B cell (primary cell): ENCODE data around the gene ARHGAP31. TPM values are rescaled to one million over a fixed set of nuclear protein-coding genes. Genes with fewer than 3 reads are reported as not detected.

Source experiments
- ATAC-seq: fragments of 200-7000 bp; cut with Tn5 transposase; one replicate; pipeline ENCODE4 v1.10.0; 2021; ENCODE audit warnings: low read depth, mild to moderate bottlenecking, moderate number of reproducible peaks, moderate library complexity
- CTCF ChIA-PET: fragments of 350-600 bp; sonication (Branson Sonifier 250); formaldehyde crosslinking; loops from one replicate; lab custom pipeline; 2021; ENCODE audit warnings: antibody characterized with exemption, inconsistent platforms; lab: Charles Lee
- POLR2A ChIA-PET: fragments of 350-600 bp; sonication (Branson Sonifier 250); formaldehyde crosslinking; loops from one replicate; lab custom pipeline; 2021; ENCODE audit warnings: antibody characterized with exemption; lab: Charles Lee
- DNase-seq: peaks from one replicate; pipeline ENCODE4 v3.0.0; 2013
- H2AFZ ChIP-seq: 2 replicates; pipeline ENCODE4 v1.6.1; 2012; ENCODE audit warnings: mild to moderate bottlenecking, low read depth, low read length; ENCODE audit not compliant: insufficient read depth, poor library complexity, severe bottlenecking
- H3K27ac ChIP-seq, 2 donors: 1 replicate in 1 of 2; 2 replicates in 1 of 2; pipeline ENCODE4 v1.5.1; 2012 to 2013; ENCODE audit warnings: low read length in 2 of 2, mild to moderate bottlenecking in 2 of 2, moderate library complexity in 1 of 2
- H3K27me3 ChIP-seq, 4 experiments: fragments of 200-600 bp in 1 of 4; sonication (generic) in 1 of 4; replicated peaks in 1 of 4; 1 replicate in 2 of 4; 2 replicates in 2 of 4; pipeline versions ENCODE4 v1.6.1 to v1.7.0; 2013 to 2016; ENCODE audit warnings: low read length in 3 of 4, mild to moderate bottlenecking in 2 of 4, mixed read lengths in 1 of 4, moderate library complexity in 1 of 4; ENCODE audit not compliant: insufficient read depth in 4 of 4, control insufficient read depth in 3 of 4; ENCODE audit errors: control extremely low read depth in 1 of 4
- H3K36me3 ChIP-seq, 2 experiments: replicated peaks in 1 of 2; 1 replicate in 1 of 2; 2 replicates in 1 of 2; pipeline versions ENCODE4 v1.6.1 to v1.7.1; 2013; ENCODE audit warnings: low read length in 1 of 2; ENCODE audit not compliant: insufficient read depth in 2 of 2, control insufficient read depth in 1 of 2; ENCODE audit errors: control extremely low read depth in 1 of 2, extremely low read depth in 1 of 2
- H3K4me1 ChIP-seq, 2 donors: fragments of 200-600 bp in 1 of 2; sonication (generic) in 1 of 2; 1 replicate in 1 of 2; 2 replicates in 1 of 2; pipeline versions ENCODE4 v1.5.1 to v1.6.1; 2013 to 2017; ENCODE audit warnings: low read length in 2 of 2; ENCODE audit not compliant: control insufficient read depth in 2 of 2, insufficient read depth in 2 of 2
- H3K4me2 ChIP-seq: replicated peaks from 2 replicates; pipeline ENCODE3; 2012; ENCODE audit warnings: mild to moderate bottlenecking, low read depth, low read length; ENCODE audit not compliant: poor library complexity, severe bottlenecking
- H3K4me3 ChIP-seq, 5 experiments: fragments of 200-600 bp in 1 of 5; sonication (generic) in 1 of 5; 1 replicate in 3 of 5; 2 replicates in 2 of 5; pipeline versions ENCODE4 v1.5.1 to v1.7.0; 2011 to 2016; ENCODE audit warnings: low read length in 4 of 5, mild to moderate bottlenecking in 4 of 5, low read depth in 2 of 5, control low read depth in 1 of 5, moderate library complexity in 1 of 5; ENCODE audit not compliant: insufficient read depth in 1 of 5; ENCODE audit errors: control extremely low read depth in 1 of 5, extremely low read depth in 1 of 5
- H3K79me2 ChIP-seq: fragments of 200-600 bp; sonication (generic); one replicate; pipeline ENCODE4 v1.6.0; 2016; ENCODE audit warnings: low read length; ENCODE audit not compliant: control insufficient read depth, insufficient read depth
- H3K9ac ChIP-seq: fragments of 200-600 bp; sonication (generic); 2 replicates; pipeline ENCODE4 v1.6.1; 2017; ENCODE audit warnings: mild to moderate bottlenecking, low read length, moderate library complexity
- H3K9me3 ChIP-seq, 3 donors: one replicate each; pipeline versions ENCODE4 v1.6.1 to v1.7.1; 2013; ENCODE audit warnings: low read length in 2 of 3; ENCODE audit not compliant: control insufficient read depth in 2 of 3, insufficient read depth in 1 of 3; ENCODE audit errors: control extremely low read depth in 1 of 3
- H4K20me1 ChIP-seq: 2 replicates; pipeline ENCODE4 v1.6.0; 2012; ENCODE audit warnings: mild to moderate bottlenecking, low read length; ENCODE audit not compliant: insufficient read depth, control insufficient read depth, poor library complexity, severe bottlenecking
- H3K27ac Mint-ChIP-seq: one replicate; pipeline ENCODE4 v1.8.0; 2021; ENCODE audit warnings: mixed read lengths
- H3K27me3 Mint-ChIP-seq: one replicate; pipeline ENCODE4 v1.8.0; 2021; ENCODE audit warnings: mixed read lengths
- H3K4me1 Mint-ChIP-seq: one replicate; pipeline ENCODE4 v1.8.0; 2021; ENCODE audit warnings: mixed read lengths
- H3K4me3 Mint-ChIP-seq: one replicate; pipeline ENCODE4 v1.8.0; 2021; ENCODE audit warnings: mixed read lengths
- H3K9me3 Mint-ChIP-seq: one replicate; pipeline ENCODE4 v1.8.0; 2022; ENCODE audit warnings: mixed read lengths; ENCODE audit not compliant: insufficient read depth
- CTCF ChIP-seq: fragments of 200-600 bp; IDR thresholded peaks from one replicate; pipeline ENCODE4 v1.8.0; 2022; ENCODE audit warnings: antibody characterized with exemption, mild to moderate bottlenecking
- EZH2 ChIP-seq: IDR thresholded peaks from 2 replicates; pipeline ENCODE4 v1.6.1; 2012; ENCODE audit warnings: borderline replicate concordance, low read depth, mild to moderate bottlenecking, moderate library complexity, low read length; ENCODE audit not compliant: insufficient read depth, poor library complexity, severe bottlenecking
- WGBS: methylation state at CpG from one replicate; pipeline ENCODE4 v1.1.5; 2013; ENCODE audit warnings: missing lambda C conversion rate; ENCODE audit not compliant: insufficient coverage; 5-methylcytosine and 5-hydroxymethylcytosine counted together
- intact Hi-C: fragments of 100-400 bp; cut with micrococcal nuclease; formaldehyde crosslinking; loops from one replicate; pipeline ENCODE4 v1.10.0; 2022
- polyA plus RNA-seq: library from polyadenylated mRNA; depleted of rRNA; stranded (reverse); fragments of >200 nt; gene quantifications from 2 replicates; pipeline ENCODE4 v1.2.3, GENCODE V29; 2012
- total RNA-seq, 2 donors: library from RNA; stranded (reverse); fragments of 120-200 nt in 1 of 2; gene quantifications; 1 replicate in 1 of 2; 2 replicates in 1 of 2; pipeline versions ENCODE4 v1.2.3 to v1.2.4, GENCODE V29; 2013 to 2022

ARHGAP31 gene
- total and polyA plus RNA-seq, 2 donors (not counting 1 experiment from before 2014, with no cell fraction given) = 3.5 to 7.8 TPM

GRCh38 chr3:119279584-119280243, 14.5 kb upstream of the ARHGAP31 start:
- Histone ChIP-seq H3K9ac (no peak overlapping the region), H3K4me2 (no peak overlapping the region), H3K27ac (no peak overlapping the region), H3K4me3 (no peak overlapping the region), H3K36me3 (no peaks in the 10 kb centered on the region), H3K4me1 (no peaks in the 10 kb centered on the region), H2AFZ (no peak overlapping the region), H3K9me3 (peaks cover 0 to 13% (median 9%) of the 10 kb centered on the region in 3 donors), H3K79me2 (no peaks in the 10 kb centered on the region), H3K27me3 (no peaks in the 10 kb centered on the region), H4K20me1 (no peaks in the 10 kb centered on the region)
- ChIA-PET CTCF (no interaction called here), POLR2A (no interaction called here)
- WGBS = 60% methylated on average over 2 of the region's 5 CpGs
- no peak for DNase-seq
- no peaks in the 10 kb centered on the region for H3K27me3 Mint-ChIP-seq
- TF ChIP-seq EZH2 = no peak
- no peak for TF ChIP-seq CTCF
- ATAC-seq = no peak
- intact Hi-C loops = loop anchor here (5.0 kb wide), 1 partner anchor 43 kb away; no protein-coding TSS in a partner anchor
- no peak overlapping the region for H3K4me3 Mint-ChIP-seq
- peaks cover 8% of the 10 kb centered on the region for H3K9me3 Mint-ChIP-seq
- no peaks in the 10 kb centered on the region for H3K4me1 Mint-ChIP-seq
- no peak overlapping the region for H3K27ac Mint-ChIP-seq

- Mint-ChIP-seq H3K4me1 (peaks cover 23% of the 10 kb centered on the region), H3K27me3 (no peaks in the 10 kb centered on the region), H3K27ac (no peak overlapping the region), H3K4me3 (no peak overlapping the region), H3K9me3 (peaks cover 9% of the 10 kb centered on the region)
- Histone ChIP-seq H2AFZ (no peak overlapping the region), H3K4me1 (peaks cover 23 to 24% of the 10 kb centered on the region in 2 donors), H3K9ac (no peak overlapping the region), H3K9me3 (peaks cover 0 to 12% (median 1%) of the 10 kb centered on the region in 3 donors), H3K36me3 (no peaks in the 10 kb centered on the region), H3K4me2 (no peak overlapping the region), H3K79me2 (peaks cover 3% of the 10 kb centered on the region), H3K27ac (no peak overlapping the region), H3K4me3 (no peak overlapping the region), H4K20me1 (no peaks in the 10 kb centered on the region), H3K27me3 (peaks cover 0 to 7% (median 0%) of the 10 kb centered on the region in 4 experiments)
- POLR2A ChIA-PET = no interaction called here
- CTCF ChIA-PET = no interaction called here
- WGBS = 81% methylated on average over 3 of the region's 3 CpGs
- DNase-seq = no peak
- no peak for ATAC-seq
- intact Hi-C loops = no loop called here
- TF ChIP-seq EZH2 = no peak
- no peak for TF ChIP-seq CTCF
Measured at GRCh38 chr3:119288669-119289403, 5.3 kb upstream of the ARHGAP31 start.
